Stimulated activated effector memory CD8-positive, alpha-beta T cell treated with anti-CD3 and anti-CD28 coated beads, Interleukin-12 subunit alpha, Interleukin-12 subunit beta, amount 100 ng/mL, for 72 hours (primary cell): ENCODE results near the gene LMF1.
A peak's percentile ranks its signal among the peaks of the same experiment; 100 is the strongest.

Experiments
- ATAC-seq: fragments of 150-1000 bp; cut with Tn5 transposase; 2 replicates; pipeline ENCODE4 v1.10.0; 2021
- DNase-seq, 2 donors: peaks; one replicate each; pipeline ENCODE4 v3.0.0; 2021 to 2022; ENCODE audit warnings: low spot score in 2 of 2
- H3K27ac Mint-ChIP-seq: one replicate; pipeline ENCODE4 v1.8.0; 2022; ENCODE audit warnings: mild to moderate bottlenecking, mixed read lengths
- H3K36me3 Mint-ChIP-seq: one replicate; pipeline ENCODE4 v1.8.0; 2022; ENCODE audit warnings: mild to moderate bottlenecking, mixed read lengths
- H3K4me1 Mint-ChIP-seq: one replicate; pipeline ENCODE4 v1.8.0; 2022; ENCODE audit warnings: mixed read lengths
- H3K4me3 Mint-ChIP-seq: one replicate; pipeline ENCODE4 v1.8.0; 2022; ENCODE audit warnings: mild to moderate bottlenecking, mixed read lengths
- H3K9me3 Mint-ChIP-seq: one replicate; pipeline ENCODE4 v1.8.0; 2022; ENCODE audit warnings: mixed read lengths

The LMF1 gene

GRCh38 chr16:914440-914839 is 56.3 kb downstream of the LMF1 start:
- ATAC-seq (peak; percentile 90), DNase-seq (no peak)
- Mint-ChIP-seq H3K9me3 (no peaks in the 10 kb centered on the region), H3K4me3 (no peak overlapping the region), H3K36me3 (no peaks in the 10 kb centered on the region), H3K4me1 (no peaks in the 10 kb centered on the region), H3K27ac (peak overlapping the region; percentile 61)

- Mint-ChIP-seq H3K4me1 (no peaks in the 10 kb centered on the region), H3K4me3 (no peak overlapping the region), H3K36me3 (no peaks in the 10 kb centered on the region), H3K27ac (peak overlapping the region; percentile 61), H3K9me3 (no peaks in the 10 kb centered on the region)
- DNase-seq (no peak), ATAC-seq (no peak)
These were observed 56.9 kb downstream of the LMF1 start for GRCh38 chr16:913817-914439.

GRCh38 chr16:912684-913613 is 57.8 kb downstream of the LMF1 start:
- DNase-seq = no peak
- Mint-ChIP-seq H3K27ac (no peak overlapping the region), H3K36me3 (no peaks in the 10 kb centered on the region), H3K9me3 (no peaks in the 10 kb centered on the region), H3K4me1 (no peaks in the 10 kb centered on the region), H3K4me3 (no peak overlapping the region)
- ATAC-seq = no peak

GRCh38 chr16:912322-912683 is 58.5 kb downstream of the LMF1 start:
- H3K4me1 Mint-ChIP-seq = no peaks in the 10 kb centered on the region
- ATAC-seq = no peak

GRCh38 chr16:911604-912321 is 59.0 kb downstream of the LMF1 start:
- no peak overlapping the region for H3K4me3 Mint-ChIP-seq
- H3K27ac Mint-ChIP-seq = no peak overlapping the region
- ATAC-seq (no peak), DNase-seq (no peak)
- no peaks in the 10 kb centered on the region for H3K4me1 Mint-ChIP-seq
- no peaks in the 10 kb centered on the region for H3K36me3 Mint-ChIP-seq
- H3K9me3 Mint-ChIP-seq = no peaks in the 10 kb centered on the region

More at GRCh38 chr16:912322-912683, 58.5 kb downstream of the LMF1 start:
- Mint-ChIP-seq H3K36me3 (no peaks in the 10 kb centered on the region), H3K27ac (no peak overlapping the region), H3K9me3 (no peaks in the 10 kb centered on the region), H3K4me3 (no peak overlapping the region)
- no peak for DNase-seq

GRCh38 chr16:911101-911500 is 59.7 kb downstream of the LMF1 start:
- DNase-seq = no peak
- H3K4me1 Mint-ChIP-seq = no peaks in the 10 kb centered on the region
- no peaks in the 10 kb centered on the region for H3K9me3 Mint-ChIP-seq
- ATAC-seq = no peak
- H3K4me3 Mint-ChIP-seq = no peak overlapping the region
- H3K36me3 Mint-ChIP-seq = peaks cover 2% of the 10 kb centered on the region
- H3K27ac Mint-ChIP-seq = no peak overlapping the region

- Mint-ChIP-seq H3K4me1 (peaks cover 2% of the 10 kb centered on the region), H3K4me3 (no peak overlapping the region), H3K36me3 (peaks cover 8% of the 10 kb centered on the region), H3K27ac (no peak overlapping the region), H3K9me3 (no peaks in the 10 kb centered on the region)
- ATAC-seq (no peak), DNase-seq (no peak)
These were observed 60.6 kb downstream of the LMF1 start for GRCh38 chr16:910181-910580.

- Mint-ChIP-seq H3K4me3 (no peak overlapping the region), H3K36me3 (peaks cover 8% of the 10 kb centered on the region), H3K4me1 (peaks cover 5% of the 10 kb centered on the region), H3K27ac (no peak overlapping the region), H3K9me3 (no peaks in the 10 kb centered on the region)
- DNase-seq = no peak
- ATAC-seq = no peak
These were observed 61.3 kb downstream of the LMF1 start for GRCh38 chr16:909281-910000.

GRCh38 chr16:908526-909155 is 62.1 kb downstream of the LMF1 start:
- Mint-ChIP-seq H3K27ac (no peak overlapping the region), H3K36me3 (peaks cover 8% of the 10 kb centered on the region), H3K9me3 (no peaks in the 10 kb centered on the region), H3K4me1 (peaks cover 5% of the 10 kb centered on the region), H3K4me3 (no peak overlapping the region)
- ATAC-seq (no peak), DNase-seq (no peak)

GRCh38 chr16:907842-908241 is 62.9 kb downstream of the LMF1 start:
- H3K4me1 Mint-ChIP-seq = peaks cover 5% of the 10 kb centered on the region
- DNase-seq = no peak
- no peak overlapping the region for H3K4me3 Mint-ChIP-seq
- H3K36me3 Mint-ChIP-seq = peaks cover 8% of the 10 kb centered on the region
- H3K27ac Mint-ChIP-seq = no peak overlapping the region
- H3K9me3 Mint-ChIP-seq = no peaks in the 10 kb centered on the region
- no peak for ATAC-seq

GRCh38 chr16:907361-907760 is 63.4 kb downstream of the LMF1 start:
- ATAC-seq (no peak), DNase-seq (no peak)
- H3K36me3 Mint-ChIP-seq = peaks cover 8% of the 10 kb centered on the region
- no peaks in the 10 kb centered on the region for H3K9me3 Mint-ChIP-seq
- no peak overlapping the region for H3K4me3 Mint-ChIP-seq
- no peak overlapping the region for H3K27ac Mint-ChIP-seq
- peaks cover 5% of the 10 kb centered on the region for H3K4me1 Mint-ChIP-seq

GRCh38 chr16:906296-906695 is 64.5 kb downstream of the LMF1 start:
- no peak for DNase-seq
- Mint-ChIP-seq H3K9me3 (no peaks in the 10 kb centered on the region), H3K27ac (peak overlapping the region; percentile 26), H3K36me3 (peaks cover 8% of the 10 kb centered on the region), H3K4me1 (peaks cover 5% of the 10 kb centered on the region), H3K4me3 (no peak overlapping the region)
- ATAC-seq = no peak

- peaks cover 11% of the 10 kb centered on the region for H3K36me3 Mint-ChIP-seq
- H3K27ac Mint-ChIP-seq = no peak overlapping the region
- DNase-seq (no peak), ATAC-seq (peak; percentile 11)
- H3K9me3 Mint-ChIP-seq = no peaks in the 10 kb centered on the region
- no peak overlapping the region for H3K4me3 Mint-ChIP-seq
- peaks cover 5% of the 10 kb centered on the region for H3K4me1 Mint-ChIP-seq
These were observed 68.8 kb downstream of the LMF1 start for GRCh38 chr16:901715-902601.

GRCh38 chr16:901149-901548 is 69.6 kb downstream of the LMF1 start:
- H3K4me3 Mint-ChIP-seq = no peak overlapping the region
- H3K4me1 Mint-ChIP-seq = peaks cover 5% of the 10 kb centered on the region
- H3K9me3 Mint-ChIP-seq = no peaks in the 10 kb centered on the region
- no peak for ATAC-seq
- H3K27ac Mint-ChIP-seq = no peak overlapping the region
- DNase-seq = no peak
- peaks cover 12% of the 10 kb centered on the region for H3K36me3 Mint-ChIP-seq
